KOPT-K1 (cell line): ENCODE results near the gene TBC1D24.
"Not testable (repeated sequence)": the region's sequence is repeated elsewhere in the genome, so short reads cannot be mapped to it uniquely, and the experiment has no call there.

Experiments used
- H3K27ac ChIP-seq: fragments of 200-600 bp; sonication (generic); 2 replicates; pipeline ENCODE4 v1.5.1; 2016; ENCODE audit warnings: antibody characterized with exemption, mild to moderate bottlenecking, low read depth, low read length; ENCODE audit not compliant: poor library complexity, severe bottlenecking
- H3K36me3 ChIP-seq: fragments of 200-600 bp; sonication (generic); 2 replicates; pipeline ENCODE4 v1.5.1; 2017; ENCODE audit warnings: antibody characterized with exemption, mild to moderate bottlenecking, low read length, moderate library complexity; ENCODE audit not compliant: insufficient read depth
- H3K9me3 ChIP-seq: fragments of 200-600 bp; sonication (generic); 2 replicates; pipeline ENCODE4 v1.5.1; 2017; ENCODE audit warnings: antibody characterized with exemption, low read length, mild to moderate bottlenecking; ENCODE audit not compliant: insufficient read depth, poor library complexity, severe bottlenecking

TBC1D24 gene

DNA sequence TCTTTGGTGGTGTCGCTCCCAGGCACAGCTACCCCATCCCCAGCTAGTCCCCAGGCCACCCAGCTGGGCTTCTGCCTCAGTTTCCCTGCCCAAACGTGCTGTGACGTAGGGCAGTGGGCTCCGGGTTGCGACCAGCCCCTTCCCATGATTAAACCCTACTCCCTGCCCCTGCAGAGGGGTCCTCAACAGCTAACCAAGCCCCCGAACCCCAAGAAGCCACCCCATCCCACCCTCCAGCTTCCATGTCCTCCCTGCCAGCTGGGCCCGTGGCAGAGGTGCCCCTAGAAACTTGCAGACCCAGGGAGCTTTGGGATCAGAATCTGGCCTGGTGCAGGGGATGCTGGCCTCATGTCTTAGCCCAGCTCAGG is 4.7 kb upstream of the TBC1D24 start:
- Histone ChIP-seq H3K27ac (no peak overlapping the region), H3K9me3 (no peaks in the 10 kb centered on the region), H3K36me3 (no peaks in the 10 kb centered on the region)

DNA sequence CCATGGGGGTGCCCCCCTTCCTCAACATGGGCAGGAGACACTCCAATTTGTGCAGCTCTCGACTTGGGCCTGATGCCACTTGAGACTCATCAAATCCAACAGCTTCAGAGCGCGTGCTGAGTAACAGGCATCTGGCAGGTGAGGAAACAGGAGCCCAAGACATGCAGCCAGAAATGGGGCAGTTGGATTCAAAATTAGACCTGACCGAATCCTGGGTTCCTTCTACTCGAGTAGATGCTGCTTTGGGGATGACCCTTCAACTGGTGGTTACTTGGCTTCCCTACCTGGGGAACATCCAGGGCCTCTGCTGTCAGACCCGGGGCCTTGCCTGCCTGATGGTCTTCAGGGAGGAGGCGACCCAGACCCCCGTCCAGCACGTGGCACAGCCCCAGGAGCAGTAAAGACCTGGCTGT is 4.3 kb upstream of the TBC1D24 start:
- no peaks in the 10 kb centered on the region for H3K36me3 ChIP-seq
- H3K9me3 ChIP-seq: no peaks in the 10 kb centered on the region
- H3K27ac ChIP-seq: no peak overlapping the region

DNA sequence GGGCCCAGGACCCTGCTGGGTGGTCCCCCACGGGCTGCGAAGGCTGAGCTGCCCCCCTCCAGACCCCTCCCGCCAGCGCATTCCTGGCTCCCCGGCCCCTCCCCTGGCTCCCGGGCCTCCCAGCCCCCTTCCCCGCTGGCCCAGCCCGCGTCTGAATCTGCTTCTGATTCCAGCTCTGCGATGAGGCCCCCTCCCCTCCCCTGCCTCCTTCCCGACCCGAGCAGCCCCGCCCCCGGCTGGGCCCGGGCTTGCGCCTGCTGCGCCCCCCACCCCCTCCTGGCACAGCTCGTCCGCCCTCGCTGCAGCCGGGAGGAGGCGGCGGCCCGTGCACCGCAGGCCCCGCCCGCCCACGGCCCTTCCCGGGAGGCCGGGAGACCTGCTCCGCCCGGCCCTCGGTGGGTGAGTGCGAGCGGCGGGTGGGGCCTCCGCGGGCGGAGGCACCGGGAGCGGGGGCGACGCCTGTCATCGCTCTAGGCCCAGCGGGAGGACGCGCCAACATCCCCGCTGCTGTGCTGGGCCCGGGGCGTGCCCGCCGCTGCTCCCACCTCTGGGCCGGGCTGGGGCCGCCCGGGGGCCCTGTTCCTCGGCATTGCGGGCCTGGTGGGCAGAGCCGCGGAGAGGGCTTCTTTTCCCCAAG is 3.8 kb upstream of the TBC1D24 start, which contains the start of gene NTN3:
TSS of gene NTN3 (plus strand) at position 282 of the 637 bp plus-strand sequence. CDS start 405 bp downstream, outside the sequence.
- H3K9me3 ChIP-seq: no peaks in the 10 kb centered on the region
- no peak within 1 kb of the TSS for H3K27ac ChIP-seq
- H3K36me3 ChIP-seq: no peaks in the 10 kb centered on the region

DNA sequence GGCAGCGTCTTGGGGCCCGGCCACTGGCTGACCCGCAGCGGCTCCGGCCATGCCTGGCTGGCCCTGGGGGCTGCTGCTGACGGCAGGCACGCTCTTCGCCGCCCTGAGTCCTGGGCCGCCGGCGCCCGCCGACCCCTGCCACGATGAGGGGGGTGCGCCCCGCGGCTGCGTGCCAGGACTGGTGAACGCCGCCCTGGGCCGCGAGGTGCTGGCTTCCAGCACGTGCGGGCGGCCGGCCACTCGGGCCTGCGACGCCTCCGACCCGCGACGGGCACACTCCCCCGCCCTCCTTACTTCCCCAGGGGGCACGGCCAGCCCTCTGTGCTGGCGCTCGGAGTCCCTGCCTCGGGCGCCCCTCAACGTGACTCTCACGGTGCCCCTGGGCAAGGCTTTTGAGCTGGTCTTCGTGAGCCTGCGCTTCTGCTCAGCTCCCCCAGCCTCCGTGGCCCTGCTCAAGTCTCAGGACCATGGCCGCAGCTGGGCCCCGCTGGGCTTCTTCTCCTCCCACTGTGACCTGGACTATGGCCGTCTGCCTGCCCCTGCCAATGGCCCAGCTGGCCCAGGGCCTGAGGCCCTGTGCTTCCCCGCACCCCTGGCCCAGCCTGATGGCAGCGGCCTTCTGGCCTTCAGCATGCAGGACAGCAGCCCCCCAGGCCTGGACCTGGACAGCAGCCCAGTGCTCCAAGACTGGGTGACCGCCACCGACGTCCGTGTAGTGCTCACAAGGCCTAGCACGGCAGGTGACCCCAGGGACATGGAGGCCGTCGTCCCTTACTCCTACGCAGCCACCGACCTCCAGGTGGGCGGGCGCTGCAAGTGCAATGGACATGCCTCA is 3.1 kb upstream of the TBC1D24 start:
- Histone ChIP-seq H3K27ac (no peak overlapping the region), H3K36me3 (no peaks in the 10 kb centered on the region), H3K9me3 (no peaks in the 10 kb centered on the region)

DNA sequence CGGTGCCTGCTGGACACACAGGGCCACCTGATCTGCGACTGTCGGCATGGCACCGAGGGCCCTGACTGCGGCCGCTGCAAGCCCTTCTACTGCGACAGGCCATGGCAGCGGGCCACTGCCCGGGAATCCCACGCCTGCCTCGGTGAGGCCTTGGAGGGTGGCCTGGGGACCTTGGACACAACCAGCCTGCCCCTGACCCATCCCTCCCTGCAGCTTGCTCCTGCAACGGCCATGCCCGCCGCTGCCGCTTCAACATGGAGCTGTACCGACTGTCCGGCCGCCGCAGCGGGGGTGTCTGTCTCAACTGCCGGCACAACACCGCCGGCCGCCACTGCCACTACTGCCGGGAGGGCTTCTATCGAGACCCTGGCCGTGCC is 2.5 kb upstream of the TBC1D24 start:
- Histone ChIP-seq H3K36me3 (no peaks in the 10 kb centered on the region), H3K9me3 (no peaks in the 10 kb centered on the region), H3K27ac (no peak overlapping the region)

DNA sequence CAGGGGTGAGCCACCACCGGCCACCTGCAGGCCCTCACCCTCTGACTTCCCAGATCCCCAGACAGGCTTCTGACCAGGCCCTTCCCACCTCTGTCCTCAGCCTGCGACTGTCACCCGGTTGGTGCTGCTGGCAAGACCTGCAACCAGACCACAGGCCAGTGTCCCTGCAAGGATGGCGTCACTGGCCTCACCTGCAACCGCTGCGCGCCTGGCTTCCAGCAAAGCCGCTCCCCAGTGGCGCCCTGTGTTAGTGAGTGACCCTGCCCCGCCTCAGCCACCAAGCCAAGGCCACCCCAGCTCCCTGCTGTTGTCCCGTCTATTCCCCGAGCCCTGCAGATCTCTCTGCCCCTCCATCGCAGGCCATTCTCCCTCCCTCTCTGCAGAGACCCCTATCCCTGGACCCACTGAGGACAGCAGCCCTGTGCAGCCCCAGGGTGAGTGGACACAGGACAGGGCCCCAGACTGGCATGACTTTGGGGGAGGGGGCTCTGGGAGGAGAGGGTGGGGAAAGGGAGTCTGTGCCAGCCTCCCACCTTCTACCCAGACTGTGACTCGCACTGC is 2.0 kb upstream of the TBC1D24 start:
- H3K27ac ChIP-seq: no peak overlapping the region
- no peaks in the 10 kb centered on the region for H3K9me3 ChIP-seq
- no peaks in the 10 kb centered on the region for H3K36me3 ChIP-seq

DNA sequence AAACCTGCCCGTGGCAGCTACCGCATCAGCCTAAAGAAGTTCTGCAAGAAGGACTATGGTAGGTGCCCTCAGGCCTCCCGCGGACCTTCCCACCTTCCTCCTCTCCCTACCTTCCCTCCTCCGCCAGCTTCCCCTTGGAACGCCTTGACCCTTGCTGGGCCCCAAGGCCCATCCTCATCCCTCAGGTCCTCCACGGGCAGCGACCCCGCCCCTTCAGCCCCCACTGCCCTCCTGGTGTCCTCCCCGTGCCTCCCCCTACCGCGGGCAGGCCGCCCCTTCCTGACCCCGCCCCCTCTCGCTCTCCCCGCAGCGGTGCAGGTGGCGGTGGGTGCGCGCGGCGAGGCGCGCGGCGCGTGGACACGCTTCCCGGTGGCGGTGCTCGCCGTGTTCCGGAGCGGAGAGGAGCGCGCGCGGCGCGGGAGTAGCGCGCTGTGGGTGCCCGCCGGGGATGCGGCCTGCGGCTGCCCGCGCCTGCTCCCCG is 1.4 kb upstream of the TBC1D24 start:
- no peaks in the 10 kb centered on the region for H3K36me3 ChIP-seq
- no peak overlapping the region for H3K27ac ChIP-seq
- no peaks in the 10 kb centered on the region for H3K9me3 ChIP-seq

DNA sequence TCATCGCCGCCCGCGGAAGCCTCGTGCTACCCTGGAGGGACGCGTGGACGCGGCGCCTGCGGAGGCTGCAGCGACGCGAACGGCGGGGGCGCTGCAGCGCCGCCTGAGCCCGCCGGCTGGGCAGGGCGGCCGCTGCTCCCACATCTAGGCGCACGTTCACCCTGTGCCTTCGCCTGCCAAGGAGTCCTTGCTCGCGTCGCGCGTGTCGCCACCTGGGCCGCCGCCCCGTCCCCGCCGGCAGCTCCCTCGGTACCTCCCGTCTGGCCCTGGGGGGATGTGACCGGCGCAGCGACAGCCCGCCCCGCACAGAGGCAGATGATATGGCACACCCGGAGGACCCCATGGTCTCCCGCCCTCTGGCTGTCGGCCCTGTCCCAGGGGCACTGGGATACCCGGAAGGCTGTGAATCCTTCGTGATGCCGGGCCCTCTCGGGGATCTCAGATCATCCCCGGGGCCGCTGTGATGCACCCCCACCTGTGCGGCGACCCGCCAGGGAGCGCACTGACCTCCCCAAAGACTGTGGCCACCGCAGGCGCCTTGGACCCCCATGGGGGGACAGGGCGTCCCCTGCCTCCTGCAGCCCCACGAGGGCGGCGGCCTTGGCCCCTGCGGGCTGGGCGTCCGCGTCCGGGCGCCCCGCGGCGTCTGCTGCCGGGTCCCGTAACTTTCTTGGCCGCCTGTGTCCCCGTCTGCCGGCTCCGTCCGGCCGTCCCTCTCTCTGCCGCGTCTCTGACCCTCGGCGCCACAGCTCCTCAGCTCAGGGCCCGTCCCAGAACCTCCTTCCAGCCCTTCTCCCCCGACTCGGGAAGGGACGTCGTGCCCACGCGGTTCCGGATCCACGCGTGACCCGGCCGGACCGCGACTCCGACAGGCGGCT is 689 bp upstream of the TBC1D24 start:
- H3K36me3 ChIP-seq: no peaks in the 10 kb centered on the region
- no peaks in the 10 kb centered on the region for H3K9me3 ChIP-seq
- H3K27ac ChIP-seq: peak overlapping the region; percentile 62

DNA sequence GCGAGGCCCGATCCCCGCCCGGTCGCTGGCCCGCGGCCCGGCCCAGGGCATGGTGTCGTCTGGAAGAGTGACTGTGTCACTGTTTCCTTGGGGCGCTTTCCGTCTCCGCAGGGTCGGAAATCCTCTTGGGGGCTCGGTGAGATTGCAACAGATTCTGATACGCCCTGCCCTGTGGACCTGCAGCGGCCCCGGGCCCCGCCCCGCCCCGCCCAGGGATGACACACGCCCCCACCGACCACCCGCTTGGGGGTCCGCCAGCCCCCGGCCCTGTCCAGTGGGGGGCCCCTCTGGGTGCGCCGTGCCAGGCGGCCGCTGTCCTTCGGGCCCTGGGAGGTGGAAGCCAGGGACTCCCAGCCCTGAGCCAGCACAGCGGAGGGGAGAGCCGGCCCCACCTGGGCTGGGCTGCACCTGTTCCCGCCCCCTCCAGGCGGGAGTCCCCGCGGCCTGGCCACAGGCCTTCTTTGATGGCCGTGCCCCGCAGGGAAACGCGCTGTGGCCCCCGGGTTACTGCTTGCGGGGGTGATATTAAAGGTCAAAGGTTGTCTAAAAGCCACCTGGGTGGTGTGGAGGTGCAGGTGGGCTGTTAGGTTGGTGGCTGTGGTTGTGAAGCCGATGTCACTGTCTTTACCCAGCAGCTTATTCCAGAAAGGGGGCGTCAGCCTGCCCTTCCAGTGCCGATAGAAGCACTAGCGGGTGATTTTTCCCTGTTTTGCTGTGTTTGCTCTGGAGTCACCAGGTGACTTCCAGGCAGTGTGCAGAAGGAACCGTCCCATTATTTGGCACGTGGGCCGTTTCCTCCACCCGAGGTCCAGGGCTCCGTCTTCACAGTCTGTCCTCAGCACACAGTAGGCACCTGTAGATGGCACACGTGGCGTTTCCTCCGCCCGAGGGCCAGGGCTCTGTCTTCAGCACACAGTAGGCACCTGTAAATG is 752 bp downstream of the TBC1D24 start:
- H3K9me3 ChIP-seq: no peaks in the 10 kb centered on the region
- H3K36me3 ChIP-seq: no peaks in the 10 kb centered on the region
- H3K27ac ChIP-seq: peak overlapping the region; percentile 62

DNA sequence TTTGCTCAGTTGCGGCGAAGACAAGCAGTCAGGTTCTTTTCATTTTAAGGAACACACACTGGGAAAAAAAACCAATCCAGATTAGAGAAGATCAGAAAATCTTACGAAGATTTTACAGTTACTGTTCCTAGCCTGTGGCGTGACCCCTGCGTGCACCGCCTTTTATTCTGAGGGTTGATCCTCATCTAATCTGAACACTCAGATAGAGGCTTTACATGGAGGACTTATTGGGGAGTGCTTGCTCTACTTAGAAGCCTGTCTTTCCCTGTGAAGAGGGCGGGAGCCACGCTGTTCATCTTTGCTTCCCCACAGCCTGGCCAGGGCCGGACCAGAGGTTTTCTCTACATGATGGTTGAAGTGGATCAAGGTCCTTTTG is 1.4 kb downstream of the TBC1D24 start:
- no peak overlapping the region for H3K27ac ChIP-seq
- H3K36me3 ChIP-seq: no peaks in the 10 kb centered on the region
- no peaks in the 10 kb centered on the region for H3K9me3 ChIP-seq

DNA sequence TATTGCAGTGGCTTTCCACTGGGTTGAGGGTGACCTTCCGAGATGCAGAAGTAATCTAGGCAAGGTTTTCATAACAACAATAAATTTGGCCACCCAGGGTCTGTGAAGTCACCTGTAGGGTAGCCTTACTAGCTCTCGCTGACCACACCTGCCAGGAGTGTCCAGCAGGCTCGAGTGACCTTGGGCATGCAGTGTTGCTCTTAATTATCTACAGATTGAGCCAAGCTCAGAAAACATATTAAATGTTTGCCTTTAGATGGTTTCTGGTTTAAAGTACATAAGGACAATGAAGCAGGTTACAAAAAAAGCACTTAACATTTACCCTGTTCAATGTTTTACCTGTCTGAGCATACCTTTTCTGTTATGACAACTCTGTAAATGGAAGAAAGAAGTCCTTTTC is 1.8 kb downstream of the TBC1D24 start:
- no peaks in the 10 kb centered on the region for H3K36me3 ChIP-seq
- no peak overlapping the region for H3K27ac ChIP-seq
- no peaks in the 10 kb centered on the region for H3K9me3 ChIP-seq

DNA sequence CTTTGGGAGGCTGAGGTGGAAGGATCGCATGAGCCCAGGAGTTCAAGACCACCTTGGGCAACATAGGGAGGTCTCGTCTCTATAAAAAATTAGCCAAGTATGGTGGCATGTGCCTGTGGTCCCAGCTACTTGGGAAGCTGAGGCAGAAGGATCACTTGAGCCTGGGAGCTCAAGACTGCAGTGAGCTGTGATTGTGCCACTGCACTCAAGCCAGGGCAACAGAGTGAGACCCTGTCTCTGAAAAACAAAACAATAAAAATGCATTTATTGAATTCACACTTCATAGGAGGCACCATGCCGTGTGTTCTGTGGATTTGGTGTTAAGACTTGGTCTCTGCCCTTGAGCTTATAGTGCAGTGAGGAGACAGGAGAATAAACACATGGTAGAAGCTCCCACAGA is 2.4 kb downstream of the TBC1D24 start:
- no peaks in the 10 kb centered on the region for H3K36me3 ChIP-seq
- H3K27ac ChIP-seq: no peak overlapping the region
- H3K9me3 ChIP-seq: no peaks in the 10 kb centered on the region

DNA sequence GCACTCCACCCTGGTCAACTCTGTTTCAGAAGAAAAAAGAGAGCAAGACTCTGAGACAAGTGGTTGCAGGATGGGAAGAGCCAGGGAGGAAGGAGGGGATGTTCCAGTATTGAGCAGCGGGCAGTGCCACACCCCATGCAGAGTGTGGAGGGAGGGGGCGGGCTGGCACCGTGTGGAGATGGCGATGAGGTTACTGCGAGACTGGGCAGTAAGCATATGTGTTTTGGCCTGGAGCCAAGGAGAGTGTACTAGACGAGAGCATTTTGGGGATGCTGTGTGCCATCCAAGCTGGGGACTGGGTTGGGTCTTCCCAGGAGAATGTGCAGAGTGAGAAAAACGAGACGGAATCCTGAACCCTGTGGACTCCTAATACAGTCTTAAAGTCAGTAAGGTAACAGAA is 3.4 kb downstream of the TBC1D24 start:
- Histone ChIP-seq H3K36me3 (no peaks in the 10 kb centered on the region), H3K9me3 (no peaks in the 10 kb centered on the region), H3K27ac (no peak overlapping the region)

DNA sequence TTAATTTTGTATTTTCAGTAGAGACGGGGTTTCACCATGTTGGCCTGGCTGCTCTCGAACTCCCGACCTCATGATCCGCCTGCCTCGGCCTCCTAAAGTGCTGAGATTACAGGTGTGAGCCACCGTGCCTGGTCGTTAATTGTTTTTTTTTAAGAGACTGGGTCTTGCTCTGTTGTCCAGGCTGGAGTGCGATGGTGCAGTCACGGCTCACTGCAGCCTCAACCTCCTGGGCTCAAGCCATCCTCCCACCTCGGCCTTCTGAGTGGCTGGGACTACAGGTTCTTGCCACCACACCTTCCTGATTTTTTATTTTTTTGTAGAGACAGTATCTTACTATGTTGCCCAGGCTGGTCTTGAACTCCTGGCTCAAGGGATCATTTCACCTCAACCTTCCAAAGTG is 5.1 kb downstream of the TBC1D24 start:
- not testable (repeated sequence) for H3K36me3 ChIP-seq, H3K9me3 ChIP-seq, H3K27ac ChIP-seq
